Fibroblast of pulmonary artery (primary cell): ENCODE measurements around the gene ARMC2.

Experiments
- DNase-seq: peaks from one replicate; pipeline ENCODE4 v3.0.0-alpha.2; 2010; ENCODE audit warnings: low read depth
- H3K4me3 ChIP-seq: replicated peaks from 2 replicates; pipeline ENCODE4 v1.5.1; 2011; ENCODE audit warnings: low read depth, mild to moderate bottlenecking, control low read depth, low read length, moderate library complexity
- TF ChIP-seq, protein P1 (sequence below): IDR thresholded peaks from 2 replicates; pipeline ENCODE4 v1.5.1; 2011; ENCODE audit warnings: mild to moderate bottlenecking, control low read depth, low read length, inconsistent platforms; ENCODE audit errors: missing control alignments

ARMC2 gene

DNA sequence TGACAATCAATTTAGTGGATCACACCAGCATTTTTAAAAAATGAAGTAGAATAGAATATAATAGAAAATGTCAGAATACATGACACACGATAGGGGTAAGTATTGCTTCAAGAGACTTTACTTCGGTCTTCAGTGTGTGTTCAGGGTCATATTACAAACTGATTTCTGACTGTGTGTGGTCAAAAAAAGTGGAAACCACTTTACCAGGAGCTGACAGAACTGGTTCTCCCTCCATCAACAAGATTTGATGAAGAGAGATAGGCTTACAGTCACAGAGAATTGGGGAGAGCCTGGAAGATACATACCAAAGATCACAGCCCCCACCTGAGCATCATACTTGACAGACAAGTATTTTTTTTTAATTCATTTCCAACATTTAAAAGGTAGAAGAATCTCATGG, 21.7 kb downstream of the ARMC2 start:
- DNase-seq: no peak
- no peak overlapping the region for H3K4me3 ChIP-seq
- TF ChIP-seq, protein P1, sequence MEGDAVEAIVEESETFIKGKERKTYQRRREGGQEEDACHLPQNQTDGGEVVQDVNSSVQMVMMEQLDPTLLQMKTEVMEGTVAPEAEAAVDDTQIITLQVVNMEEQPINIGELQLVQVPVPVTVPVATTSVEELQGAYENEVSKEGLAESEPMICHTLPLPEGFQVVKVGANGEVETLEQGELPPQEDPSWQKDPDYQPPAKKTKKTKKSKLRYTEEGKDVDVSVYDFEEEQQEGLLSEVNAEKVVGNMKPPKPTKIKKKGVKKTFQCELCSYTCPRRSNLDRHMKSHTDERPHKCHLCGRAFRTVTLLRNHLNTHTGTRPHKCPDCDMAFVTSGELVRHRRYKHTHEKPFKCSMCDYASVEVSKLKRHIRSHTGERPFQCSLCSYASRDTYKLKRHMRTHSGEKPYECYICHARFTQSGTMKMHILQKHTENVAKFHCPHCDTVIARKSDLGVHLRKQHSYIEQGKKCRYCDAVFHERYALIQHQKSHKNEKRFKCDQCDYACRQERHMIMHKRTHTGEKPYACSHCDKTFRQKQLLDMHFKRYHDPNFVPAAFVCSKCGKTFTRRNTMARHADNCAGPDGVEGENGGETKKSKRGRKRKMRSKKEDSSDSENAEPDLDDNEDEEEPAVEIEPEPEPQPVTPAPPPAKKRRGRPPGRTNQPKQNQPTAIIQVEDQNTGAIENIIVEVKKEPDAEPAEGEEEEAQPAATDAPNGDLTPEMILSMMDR: no peak

DNA sequence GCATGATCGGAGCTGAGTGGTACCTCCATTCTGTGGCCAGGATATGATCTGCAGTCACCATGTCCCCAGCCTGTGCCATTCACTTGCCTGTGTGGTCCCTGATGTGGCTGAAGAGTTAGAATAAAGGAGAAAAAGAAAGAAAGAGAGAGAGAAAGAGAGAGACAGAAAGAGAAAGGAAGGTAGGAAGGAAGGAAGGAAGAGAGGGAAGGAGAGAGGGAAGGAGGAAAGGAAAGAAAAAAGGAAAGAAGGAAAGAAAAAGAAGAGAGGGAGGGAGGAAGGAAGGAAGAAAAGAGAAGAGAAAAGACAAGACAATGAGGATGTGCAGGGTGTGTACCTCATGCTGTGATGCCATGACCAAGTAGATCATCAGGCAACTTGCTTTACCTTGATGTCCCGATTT, 22.1 kb downstream of the ARMC2 start:
- TF ChIP-seq, protein P1: no peak
- DNase-seq: no peak

DNA sequence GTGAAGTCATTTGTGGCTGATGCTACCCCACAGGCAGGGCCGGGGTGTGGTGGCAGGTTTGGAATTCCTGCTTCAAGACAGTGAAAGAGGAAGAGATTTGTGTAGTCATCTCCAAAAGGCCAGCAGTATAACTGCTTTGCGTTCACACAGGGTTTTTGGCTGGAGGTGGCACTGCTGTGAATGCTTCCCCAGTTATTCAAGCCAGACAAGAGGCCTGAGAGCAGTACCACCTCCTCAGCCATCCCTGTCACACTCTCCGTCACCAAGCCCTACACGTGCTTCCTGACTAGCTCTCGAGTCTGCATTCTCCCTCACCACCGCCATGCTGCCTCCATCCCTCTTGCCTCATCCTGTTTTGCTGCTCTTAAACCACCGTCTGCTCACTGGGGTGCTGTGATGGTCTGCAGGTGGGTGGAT, 23.9 kb downstream of the ARMC2 start:
- TF ChIP-seq, protein P1: no peak
- DNase-seq: no peak
- no peak overlapping the region for H3K4me3 ChIP-seq

More for the DNA sequence above, 22.1 kb downstream of the ARMC2 start:
- no peak overlapping the region for H3K4me3 ChIP-seq

DNA sequence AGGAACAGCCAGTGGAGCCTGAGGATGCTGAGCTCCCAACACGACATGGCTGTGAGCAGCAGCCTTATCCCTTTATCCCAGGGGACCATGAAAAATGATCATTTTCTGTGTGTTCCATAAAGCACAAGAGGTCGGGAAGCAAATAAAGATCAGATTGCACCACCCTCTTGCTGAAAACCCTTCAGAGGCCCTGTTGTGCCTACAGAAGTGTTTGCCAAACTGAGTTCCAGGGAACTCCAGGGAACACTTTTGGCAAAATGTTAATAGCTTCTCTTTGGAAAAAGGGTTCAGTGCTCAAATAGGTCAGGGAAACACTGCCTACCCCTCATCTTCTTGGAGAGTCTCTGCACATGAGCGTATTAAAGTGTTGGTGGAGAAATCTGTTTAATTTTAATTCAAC, 24.4 kb downstream of the ARMC2 start:
- no peak overlapping the region for H3K4me3 ChIP-seq
- no peak for DNase-seq
- TF ChIP-seq, protein P1: no peak

DNA sequence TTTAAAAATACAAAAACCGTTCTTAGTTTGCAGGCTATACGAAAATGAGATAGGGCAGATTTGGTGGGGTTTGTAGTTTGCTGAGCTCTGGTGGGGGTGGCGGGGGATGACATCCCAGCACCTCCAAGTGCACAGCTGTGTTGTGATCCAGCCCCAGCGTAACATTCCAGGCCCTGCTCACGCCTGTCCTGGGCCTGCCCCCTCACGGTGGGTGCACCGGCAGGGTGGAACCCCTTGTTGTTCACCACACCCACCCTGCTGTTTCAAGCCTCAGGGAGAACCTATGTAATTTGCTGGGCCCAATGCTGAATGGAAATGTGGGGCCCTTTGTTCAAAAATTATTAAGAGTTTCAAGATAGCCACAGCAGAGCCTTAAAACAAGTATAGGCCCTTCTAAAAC, 25.0 kb downstream of the ARMC2 start:
- H3K4me3 ChIP-seq: no peak overlapping the region
- TF ChIP-seq, protein P1: no peak
- no peak for DNase-seq

DNA sequence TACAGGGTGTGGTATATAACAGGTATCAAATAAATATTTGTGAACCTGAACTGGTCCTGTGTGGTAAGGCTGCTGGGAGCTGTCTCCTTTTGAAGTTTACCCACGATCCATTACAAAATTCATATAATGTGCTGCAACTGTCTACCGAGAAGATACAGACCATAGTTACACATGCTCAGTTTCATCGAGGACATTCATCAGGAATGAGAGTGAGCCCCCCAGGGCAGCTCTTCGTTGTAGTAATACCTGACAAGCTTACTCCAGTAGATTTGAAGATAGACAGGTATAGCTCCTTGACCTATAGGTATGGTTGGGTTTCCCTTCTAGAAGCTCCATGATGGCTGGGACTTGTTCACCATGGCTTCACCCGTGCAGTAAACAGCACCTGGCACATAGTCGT, 25.7 kb downstream of the ARMC2 start:
- DNase-seq: no peak
- no peak overlapping the region for H3K4me3 ChIP-seq
- TF ChIP-seq, protein P1: no peak

DNA sequence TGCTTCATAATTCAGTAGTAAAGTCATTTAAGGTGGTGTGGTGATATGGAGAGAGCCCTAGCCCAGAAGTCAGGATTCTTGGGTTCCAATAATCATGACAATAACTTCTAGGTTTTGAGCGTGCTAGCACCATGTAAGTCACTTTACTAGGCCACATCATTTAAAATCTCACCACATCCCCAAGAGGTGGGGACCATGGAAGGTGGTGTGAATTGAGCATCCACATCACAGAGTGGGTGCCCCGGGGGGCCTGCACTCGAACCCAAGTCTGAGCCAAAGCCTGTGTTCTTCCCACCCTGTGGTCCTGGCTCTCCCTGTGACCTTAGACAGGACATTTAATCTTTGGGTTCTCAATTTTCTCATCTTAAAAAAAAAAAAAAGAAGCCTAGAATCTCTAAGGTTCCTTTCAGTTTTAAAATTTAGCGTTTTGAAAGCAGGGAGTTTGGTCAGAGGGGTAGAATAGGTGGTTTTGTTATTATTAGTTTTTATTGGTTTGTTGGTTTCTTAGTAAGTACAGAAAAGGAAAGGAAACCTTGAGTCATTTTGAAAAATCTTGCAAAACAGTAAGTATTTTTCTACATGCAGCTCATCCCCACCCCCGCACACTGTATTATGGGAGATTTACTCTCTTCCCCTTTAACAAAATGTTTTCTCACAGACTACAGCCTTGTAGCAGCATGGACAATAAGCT, 26.4 kb downstream of the ARMC2 start:
- TF ChIP-seq, protein P1: no peak
- DNase-seq: peak; percentile 80
- H3K4me3 ChIP-seq: no peak overlapping the region
